NCI-H1105 (cell line): ENCODE results near the gene SPAG8.
A peak's percentile ranks its signal among the peaks of the same experiment; 100 is the strongest.

Experiments
- DNase-seq: peaks from one replicate; lab custom pipeline; 2025; lab: John Stamatoyannopoulos, UW

Gene SPAG8

DNA sequence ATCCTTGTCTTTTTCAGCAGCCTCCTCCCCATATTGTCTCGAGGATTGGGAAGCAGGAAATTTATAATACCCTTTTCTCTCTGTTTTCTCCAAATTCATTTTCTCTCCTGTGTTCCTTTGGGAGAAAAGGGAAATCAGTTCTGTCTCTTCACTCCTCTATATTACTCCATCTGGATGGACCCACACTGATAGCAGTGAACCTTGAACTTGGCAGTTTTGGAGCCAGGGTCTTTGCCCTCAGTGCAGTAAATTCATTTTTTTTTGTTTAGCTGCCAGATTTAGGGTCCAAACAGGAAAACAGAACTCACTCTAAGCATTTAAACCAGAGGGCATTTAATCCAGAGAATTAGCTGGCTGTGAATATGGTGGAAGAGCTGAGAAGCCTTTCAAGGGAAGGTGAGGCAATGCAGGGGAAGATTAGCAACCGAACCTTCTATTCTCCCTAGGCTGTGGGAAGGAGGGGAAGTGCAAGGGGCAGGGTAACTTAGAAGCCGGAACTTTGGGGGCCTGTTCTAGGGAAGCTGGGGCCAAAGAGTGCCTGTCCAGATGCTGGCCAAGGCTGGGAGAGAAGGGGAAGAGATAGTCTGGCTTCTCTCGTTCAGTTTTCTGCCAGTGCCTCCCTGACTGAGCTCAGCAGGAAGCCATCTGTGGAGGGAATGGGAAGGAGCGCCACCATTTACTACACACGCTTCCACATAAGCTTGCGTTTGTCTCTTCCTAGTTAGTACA is 37.0 kb downstream of the SPAG8 start:
- no peak for DNase-seq

GRCh38 chr9:35771943-35772342 is 40.1 kb downstream of the SPAG8 start:
- DNase-seq, result no peak

GRCh38 chr9:35771534-35771933 is 40.5 kb downstream of the SPAG8 start:
- peak; percentile 74 for DNase-seq

GRCh38 chr9:35771075-35771433 is 41.0 kb downstream of the SPAG8 start:
- DNase-seq, result no peak

DNA sequence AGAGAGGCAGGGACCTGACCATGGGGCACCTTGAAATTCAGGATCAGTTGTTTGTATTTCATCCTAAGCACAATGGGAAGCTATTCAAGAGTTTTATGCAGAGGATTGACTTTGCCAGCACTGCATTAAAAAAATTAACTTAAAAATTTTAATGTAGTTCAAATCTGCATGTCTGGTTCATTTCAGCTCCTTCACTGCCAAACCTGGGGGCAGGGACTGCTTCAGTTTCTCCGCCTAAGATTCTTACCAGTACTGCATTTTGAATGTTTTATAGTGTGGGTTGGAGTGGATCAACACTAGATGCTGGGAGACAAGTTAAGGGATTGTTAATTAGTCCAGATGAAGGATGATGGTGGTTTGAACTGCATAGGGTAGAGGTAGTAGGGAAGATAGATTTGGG is 42.3 kb downstream of the SPAG8 start:
- DNase-seq, result no peak

DNA sequence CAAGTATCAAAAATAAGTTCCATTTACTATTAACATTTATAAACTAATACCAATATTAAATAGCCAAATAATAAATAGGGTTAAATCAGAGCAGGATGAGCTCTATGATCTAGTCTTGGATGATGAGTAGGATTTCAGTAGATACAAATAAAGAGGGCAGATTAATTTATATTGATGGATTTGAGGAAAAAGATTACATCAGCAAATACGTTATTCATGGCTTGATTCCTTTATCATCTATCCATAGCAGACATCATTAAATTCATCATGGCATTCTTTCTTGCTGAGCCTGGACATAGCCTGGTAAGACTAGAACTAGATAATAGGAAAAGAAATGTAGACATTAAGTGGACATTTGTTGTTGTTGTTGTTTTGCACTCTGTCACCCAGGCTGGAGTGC is 44.6 kb downstream of the SPAG8 start:
- DNase-seq, result no peak

DNA sequence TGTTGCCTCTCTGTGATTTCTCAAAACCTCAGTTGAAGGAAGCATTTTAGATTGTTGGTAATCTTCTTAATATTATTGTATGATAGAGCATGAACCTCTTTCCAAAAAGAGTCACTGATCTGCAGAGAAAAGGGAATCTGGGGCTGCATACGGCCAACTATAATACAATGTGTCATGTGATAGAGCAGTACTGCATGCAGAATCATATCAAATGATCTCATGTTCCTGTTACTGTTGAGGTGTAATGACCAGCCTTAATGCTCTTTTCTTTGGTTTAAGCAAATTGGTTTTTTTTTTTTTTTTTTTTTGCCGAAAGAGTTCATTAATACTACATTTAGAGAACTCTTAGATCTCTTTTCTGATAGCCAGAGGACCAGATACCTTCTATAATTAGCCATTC is 45.1 kb downstream of the SPAG8 start:
- DNase-seq, result no peak

GRCh38 chr9:35763803-35764202 is 48.3 kb downstream of the SPAG8 start:
- no peak for DNase-seq

DNA sequence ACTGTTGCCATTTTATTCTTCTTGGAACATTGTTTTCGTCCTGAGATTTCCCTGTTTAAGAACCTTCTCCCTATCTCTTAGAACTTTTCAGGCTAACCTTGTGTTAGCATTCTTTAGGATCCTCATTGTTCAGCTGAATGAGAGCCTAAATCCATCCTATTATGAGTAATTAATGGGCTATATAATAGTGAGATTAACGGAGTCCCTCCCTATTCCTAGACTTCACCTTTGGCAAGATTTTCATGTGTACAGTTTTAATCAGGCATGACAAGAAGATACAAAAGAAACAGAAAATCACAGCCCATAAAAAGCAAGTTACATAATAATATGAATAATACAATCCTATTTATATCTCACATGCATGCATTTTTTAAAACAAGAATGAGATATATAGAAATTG is 48.9 kb downstream of the SPAG8 start:
- DNase-seq, result no peak

DNA sequence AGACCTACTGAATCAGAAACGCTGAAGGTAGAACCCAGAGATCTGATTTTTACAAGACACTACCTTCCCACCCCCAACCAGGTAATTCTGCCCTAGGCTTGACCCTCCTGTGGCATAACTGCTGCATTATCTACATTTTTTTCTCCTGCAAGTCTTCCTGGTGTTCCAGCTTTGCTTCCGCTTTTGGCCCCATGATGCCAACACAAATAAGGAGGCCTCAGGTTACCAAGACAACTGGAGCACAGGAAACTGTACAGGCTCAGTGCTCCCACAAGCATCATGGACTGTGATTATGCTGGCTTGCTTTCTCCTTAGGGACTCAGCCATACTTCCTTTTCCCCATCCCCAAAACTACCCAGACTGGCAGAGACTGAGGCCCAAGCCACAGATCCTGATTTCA is 51.4 kb downstream of the SPAG8 start:
- no peak for DNase-seq

DNA sequence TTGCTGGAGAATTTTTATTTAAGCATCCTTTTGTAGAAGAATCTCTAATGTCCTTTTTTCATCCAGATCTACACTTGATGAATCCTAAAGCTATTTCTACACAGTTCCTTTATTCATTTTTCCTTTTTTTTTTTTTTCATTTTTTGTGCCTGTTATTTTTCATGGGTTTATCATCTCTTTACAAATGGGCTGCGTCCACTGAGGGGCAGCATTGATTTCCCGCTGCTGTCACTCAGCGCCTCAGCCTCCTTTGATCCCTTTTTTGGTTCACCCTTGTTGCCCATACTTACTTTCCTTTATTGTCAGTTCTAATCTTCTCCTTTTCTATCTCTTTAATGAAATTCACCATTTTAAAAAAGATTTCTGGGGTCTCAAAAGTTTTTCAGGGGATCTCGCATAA is 52.3 kb downstream of the SPAG8 start:
- no peak for DNase-seq
